H1 (cell line): Measurements from ENCODE around the gene ROGDI. TPM values are rescaled to one million over a fixed set of nuclear protein-coding genes. Genes with fewer than 3 reads are reported as not detected.

ENCODE experiments used
- ATF2 ChIP-seq: IDR thresholded peaks from 2 replicates; pipeline ENCODE4 v1.6.1; 2012; ENCODE audit warnings: low read length, inconsistent platforms
- CEBPB ChIP-seq: IDR thresholded peaks from 2 replicates; pipeline ENCODE4 v1.6.1; 2012; ENCODE audit warnings: low read depth, low read length
- CHD7 ChIP-seq: fragments of 300-600 bp; sonication (generic); IDR thresholded peaks from 2 replicates; pipeline ENCODE4 v1.7.1; 2012; ENCODE audit warnings: low read length, moderate library complexity, mild to moderate bottlenecking, inconsistent platforms; ENCODE audit not compliant: insufficient replicate concordance
- POLR2A ChIP-seq, 2 experiments: IDR thresholded peaks; 1 replicate in 1 of 2; 2 replicates in 1 of 2; pipeline ENCODE4 v1.6.1; 2011; ENCODE audit warnings: low read depth in 2 of 2, low read length in 2 of 2, mild to moderate bottlenecking in 2 of 2; ENCODE audit errors: control extremely low read depth in 1 of 2
- RAD21 ChIP-seq, 2 experiments: IDR thresholded peaks in 1 of 2; conservative IDR thresholded peaks in 1 of 2; 2 replicates each; pipeline ENCODE4 v1.6.1; 2011; ENCODE audit warnings: low read depth in 2 of 2, low read length in 2 of 2, improper control_type of control experiment in 1 of 2, inconsistent platforms in 1 of 2, mild to moderate bottlenecking in 1 of 2, moderate library complexity in 1 of 2
- RFX5 ChIP-seq: IDR thresholded peaks from 2 replicates; pipeline ENCODE4 v1.6.1; 2011; ENCODE audit warnings: low read depth, low read length, improper control_type of control experiment, borderline replicate concordance
- YY1 ChIP-seq: IDR thresholded peaks from 2 replicates; pipeline ENCODE4 v1.6.1; 2011; ENCODE audit warnings: low read depth, mild to moderate bottlenecking, low read length
- polyA plus RNA-seq, 7 experiments: library from polyadenylated mRNA; depleted of rRNA in 3 of 7; stranded (reverse) in 5 of 7; unstranded in 2 of 7; fragments of >200 nt in 5 of 7; fragments of 200-250 nt in 2 of 7; gene quantifications; 1 replicate in 5 of 7; 2 replicates in 1 of 7; 4 replicates in 1 of 7; pipeline versions ENCODE4 v1.2.1 to v1.2.3, GENCODE V29; 2011 to 2013; ENCODE audit warnings: missing spikeins in 2 of 7, mixed read lengths in 2 of 7
- total RNA-seq: library from RNA; stranded (reverse); fragmentation: NEBNext Ultra II Directional; extraction: Animal tissue kit (Norgen Biotek cat#: 25700); gene quantifications from 2 replicates; pipeline ENCODE4 v1.2.1, GENCODE V29; 2021

ROGDI gene
- total and polyA plus RNA-seq, 2 of the 8 experiments (the other 6 are each of a cell fraction or from before 2014, with no cell fraction given), result 27.4 to 68.4 TPM

- TF ChIP-seq CHD7 (no peak), RFX5 (no peak), ATF2 (no peak), POLR2A (IDR thresholded peaks at IDR 0.05; ENCODE audit: control extremely low read depth in 1 of 2, low read depth in 2 of 2, low read length in 2 of 2) (no peak), YY1 (no peak), RAD21 (IDR thresholded peaks at IDR 0.05 in 1 of 2, conservative IDR thresholded peaks at IDR 0.05 in 1 of 2; ENCODE audit: low read depth in 2 of 2, low read length in 2 of 2) (no peak), CEBPB (no peak)
These were observed 27.4 kb downstream of the ROGDI start (continued) for GRCh38 chr16:4775005-4775404.
